Stomach smooth muscle (tissue), 2 donors: ENCODE results near the gene DUSP16.

Experiments
- H3K27ac ChIP-seq: one replicate; pipeline ENCODE4 v1.7.0; 2013; ENCODE audit warnings: mild to moderate bottlenecking, low read length, inconsistent platforms
- H3K27me3 ChIP-seq, 2 donors: one replicate each; pipeline ENCODE4 v1.7.0; 2013; ENCODE audit warnings: low read length in 2 of 2; ENCODE audit not compliant: insufficient read depth in 2 of 2, control insufficient read depth in 1 of 2
- H3K36me3 ChIP-seq, 2 donors: one replicate each; pipeline ENCODE4 v1.7.0; 2013; ENCODE audit warnings: low read length in 2 of 2; ENCODE audit not compliant: control insufficient read depth in 2 of 2, insufficient read depth in 2 of 2
- H3K4me1 ChIP-seq: one replicate; pipeline ENCODE4 v1.7.0; 2013; ENCODE audit warnings: low read length; ENCODE audit not compliant: control insufficient read depth, insufficient read depth
- H3K4me3 ChIP-seq, 2 donors: one replicate each; pipeline ENCODE4 v1.7.0; 2013; ENCODE audit warnings: low read length in 2 of 2
- H3K9ac ChIP-seq, 2 donors: one replicate each; pipeline ENCODE4 v1.7.0; 2013; ENCODE audit warnings: low read length in 2 of 2, mild to moderate bottlenecking in 1 of 2
- H3K9me3 ChIP-seq, 2 donors: one replicate each; pipeline ENCODE4 v1.7.0; 2013; ENCODE audit warnings: low read length in 2 of 2; ENCODE audit not compliant: control insufficient read depth in 2 of 2
- donor health status: healthy.
- donor health status: Pancreatic carcinoma.

The DUSP16 gene

DNA sequence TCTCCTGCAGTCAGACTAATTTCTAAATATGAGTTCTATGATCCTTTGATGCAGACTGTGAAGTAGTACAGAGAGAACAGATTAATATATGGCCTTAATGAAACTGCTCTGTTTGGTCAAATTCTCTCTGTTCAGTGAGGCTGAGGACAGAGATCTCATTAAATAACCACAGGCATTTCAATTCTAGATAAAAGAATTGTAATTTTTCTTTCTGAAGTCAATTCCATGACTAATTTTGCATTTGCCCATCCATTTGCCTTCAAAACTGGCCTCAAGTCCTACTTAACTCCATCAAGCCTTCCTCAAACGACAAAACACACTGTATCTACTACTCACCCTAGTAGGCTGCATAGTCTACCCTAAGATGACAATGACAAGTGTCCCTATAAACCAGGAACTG lies 67.1 kb downstream of the DUSP16 start:
- H3K4me1 ChIP-seq, result no peaks in the 10 kb centered on the region
- no peaks in the 10 kb centered on the region for H3K9me3 ChIP-seq
- H3K4me3 ChIP-seq, result no peak overlapping the region
- peaks cover 0 to 6% of the 10 kb centered on the region in 2 donors for H3K36me3 ChIP-seq
- no peak overlapping the region for H3K9ac ChIP-seq
- H3K27me3 ChIP-seq, result no peaks in the 10 kb centered on the region
- H3K27ac ChIP-seq, result no peak overlapping the region

DNA sequence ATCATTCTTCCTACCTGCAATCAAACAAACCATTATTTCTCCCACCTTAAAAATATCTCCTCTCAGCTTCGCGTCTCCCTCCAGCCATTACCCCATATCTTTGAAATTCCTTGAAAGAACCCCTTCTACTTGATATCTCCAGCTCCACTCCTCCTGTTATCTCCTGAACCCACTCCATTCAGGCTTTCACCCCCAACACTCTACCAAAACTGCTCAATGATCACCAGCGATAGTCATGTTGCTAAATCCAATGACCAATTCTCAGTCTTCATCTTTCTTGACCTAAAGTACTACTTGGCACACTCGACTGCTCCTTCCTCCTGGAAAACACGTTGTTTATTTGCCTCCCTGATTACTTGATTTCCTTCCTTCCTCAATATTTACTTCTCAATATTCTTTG lies 70.1 kb downstream of the DUSP16 start:
- Histone ChIP-seq H3K27ac (no peak overlapping the region), H3K4me3 (no peak overlapping the region), H3K9me3 (no peaks in the 10 kb centered on the region), H3K9ac (no peak overlapping the region), H3K36me3 (peaks cover 0 to 4% of the 10 kb centered on the region in 2 donors), H3K4me1 (no peaks in the 10 kb centered on the region), H3K27me3 (no peaks in the 10 kb centered on the region)

DNA sequence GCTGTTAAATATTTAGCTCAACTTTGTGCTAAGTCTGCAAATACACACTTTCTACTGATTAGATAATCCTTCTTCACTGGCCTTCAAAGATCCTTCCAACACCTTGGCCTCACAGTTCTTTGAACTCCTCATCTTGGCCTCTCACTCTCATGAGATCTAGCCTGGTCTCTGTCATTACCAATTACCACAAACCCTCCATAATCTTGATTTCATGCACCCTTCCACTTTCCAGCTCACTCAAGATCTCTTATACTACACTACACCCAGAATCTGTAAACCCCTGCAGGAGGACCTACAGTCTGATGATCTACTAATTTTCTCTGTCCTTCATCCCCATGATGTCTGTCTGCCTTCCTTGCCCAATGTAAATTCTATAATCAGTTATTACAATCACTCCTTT lies 71.1 kb downstream of the DUSP16 start:
- no peak overlapping the region for H3K27ac ChIP-seq
- no peaks in the 10 kb centered on the region for H3K9me3 ChIP-seq
- H3K9ac ChIP-seq, result no peak overlapping the region
- H3K27me3 ChIP-seq, result no peaks in the 10 kb centered on the region
- no peak overlapping the region for H3K4me3 ChIP-seq
- no peaks in the 10 kb centered on the region for H3K4me1 ChIP-seq
- peaks cover 4% of the 10 kb centered on the region in 2 donors for H3K36me3 ChIP-seq

DNA sequence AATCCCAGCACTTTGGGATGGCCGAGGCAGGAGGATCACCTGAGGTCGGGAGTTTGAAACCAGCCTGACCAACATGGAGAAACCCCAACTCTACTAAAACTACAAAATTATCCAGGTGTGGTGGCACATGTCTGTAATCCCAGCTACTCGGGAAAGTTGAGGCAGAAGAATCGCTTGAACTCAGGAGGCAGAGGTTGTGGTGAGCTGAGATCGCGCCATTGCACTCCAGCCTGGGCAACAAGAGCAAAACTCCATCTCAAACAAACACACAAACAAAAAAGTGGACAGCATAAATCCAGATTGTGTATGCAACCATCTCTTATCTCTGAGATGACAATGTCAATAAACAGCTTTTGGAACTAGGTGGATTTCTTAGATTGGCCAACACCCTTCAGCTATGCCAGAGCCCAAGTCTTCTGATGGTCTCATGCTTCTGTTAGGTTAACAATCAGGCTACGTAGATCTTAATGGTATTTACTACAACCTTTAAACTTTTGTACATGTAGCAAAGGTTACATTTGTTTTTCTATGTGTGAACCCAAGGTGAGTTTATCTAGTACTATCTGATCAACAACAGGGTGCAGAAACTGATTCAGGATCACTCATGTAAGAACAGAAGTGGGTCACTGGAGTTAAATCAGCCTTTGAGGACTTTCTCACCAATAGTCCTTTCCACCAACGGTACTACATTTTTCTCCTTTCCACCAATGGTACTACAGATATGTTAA lies 73.7 kb downstream of the DUSP16 start:
- Histone ChIP-seq H3K36me3 (peaks cover 8 to 12% of the 10 kb centered on the region in 2 donors), H3K4me3 (no peak overlapping the region), H3K4me1 (no peaks in the 10 kb centered on the region), H3K27me3 (no peaks in the 10 kb centered on the region), H3K9ac (no peak overlapping the region), H3K9me3 (no peaks in the 10 kb centered on the region), H3K27ac (no peak overlapping the region)

DNA sequence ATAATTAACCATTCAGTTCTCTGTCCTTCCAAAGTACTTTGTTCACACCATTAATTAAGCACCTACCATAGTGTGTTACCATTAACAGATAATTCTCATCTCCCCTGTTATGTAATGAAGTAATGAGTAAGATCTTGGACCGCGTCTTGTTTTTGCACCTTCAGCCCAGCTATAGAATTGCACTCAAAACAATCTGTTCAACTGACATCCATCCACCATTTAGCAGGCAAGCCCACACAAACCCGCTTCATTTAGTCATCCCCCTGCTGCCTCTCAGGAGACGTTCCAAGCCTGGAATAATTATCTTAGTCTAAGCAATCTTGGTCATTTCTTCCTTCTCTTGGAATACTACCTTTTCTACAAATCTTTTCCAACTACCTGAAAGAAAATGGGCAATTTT lies 74.4 kb downstream of the DUSP16 start:
- no peaks in the 10 kb centered on the region for H3K4me1 ChIP-seq
- no peak overlapping the region for H3K27ac ChIP-seq
- no peaks in the 10 kb centered on the region for H3K9me3 ChIP-seq
- peaks cover 11 to 12% of the 10 kb centered on the region in 2 donors for H3K36me3 ChIP-seq
- no peak overlapping the region for H3K4me3 ChIP-seq
- no peak overlapping the region for H3K9ac ChIP-seq
- no peaks in the 10 kb centered on the region for H3K27me3 ChIP-seq

DNA sequence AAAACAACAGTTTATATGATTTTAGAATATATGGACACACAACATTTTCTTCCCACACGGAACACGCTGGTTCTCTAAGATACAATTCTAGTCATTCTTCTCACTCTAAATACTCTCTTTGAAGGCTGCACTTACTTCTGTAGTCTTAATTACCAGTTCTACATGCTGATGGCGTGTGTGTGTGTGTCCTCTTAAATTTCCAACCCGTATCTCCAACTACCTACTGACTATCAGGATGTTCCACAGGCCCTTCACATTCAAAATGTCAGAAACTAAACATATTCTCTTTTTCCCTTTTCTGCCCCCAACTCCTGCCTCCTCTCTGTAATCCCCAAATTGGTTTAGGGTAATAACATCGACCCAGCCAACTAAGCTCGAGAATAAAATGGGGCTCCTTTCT lies 75.2 kb downstream of the DUSP16 start:
- H3K36me3 ChIP-seq, result peaks cover 12 to 15% of the 10 kb centered on the region in 2 donors
- H3K9ac ChIP-seq, result no peak overlapping the region
- H3K4me3 ChIP-seq, result no peak overlapping the region
- no peaks in the 10 kb centered on the region for H3K27me3 ChIP-seq
- H3K9me3 ChIP-seq, result no peaks in the 10 kb centered on the region
- no peaks in the 10 kb centered on the region for H3K4me1 ChIP-seq
- H3K27ac ChIP-seq, result no peak overlapping the region

DNA sequence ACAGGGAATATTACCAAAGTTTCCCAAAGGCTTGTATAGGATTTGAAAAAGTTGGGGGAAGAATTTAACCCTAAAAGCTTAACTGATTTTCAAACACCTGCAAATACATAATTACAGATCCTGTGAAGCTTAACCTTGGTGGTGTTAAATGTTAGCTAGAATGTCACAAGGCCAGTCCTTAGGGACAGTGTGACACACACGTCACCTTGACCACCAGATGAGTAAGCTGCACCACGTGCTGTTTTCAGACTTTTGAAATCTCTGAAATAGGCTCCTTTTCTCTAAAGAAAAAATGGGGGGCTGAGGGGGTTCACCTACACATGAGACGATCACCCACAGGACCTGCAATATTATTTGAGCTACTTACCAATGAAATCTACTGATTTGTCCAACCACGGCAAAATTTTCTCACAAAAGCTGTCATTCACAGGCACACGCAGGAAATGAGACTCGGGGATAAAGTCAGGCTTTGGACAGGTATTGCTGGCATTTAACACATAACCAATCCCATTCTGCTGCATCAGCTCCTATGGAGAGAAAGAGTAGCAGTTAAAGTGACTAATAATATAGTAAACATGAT lies 75.9 kb downstream of the DUSP16 start:
- Histone ChIP-seq H3K36me3 (peaks cover 12 to 18% of the 10 kb centered on the region in 2 donors), H3K27me3 (no peaks in the 10 kb centered on the region), H3K9ac (no peak overlapping the region), H3K27ac (no peak overlapping the region), H3K4me1 (no peaks in the 10 kb centered on the region), H3K9me3 (no peaks in the 10 kb centered on the region), H3K4me3 (no peak overlapping the region)

DNA sequence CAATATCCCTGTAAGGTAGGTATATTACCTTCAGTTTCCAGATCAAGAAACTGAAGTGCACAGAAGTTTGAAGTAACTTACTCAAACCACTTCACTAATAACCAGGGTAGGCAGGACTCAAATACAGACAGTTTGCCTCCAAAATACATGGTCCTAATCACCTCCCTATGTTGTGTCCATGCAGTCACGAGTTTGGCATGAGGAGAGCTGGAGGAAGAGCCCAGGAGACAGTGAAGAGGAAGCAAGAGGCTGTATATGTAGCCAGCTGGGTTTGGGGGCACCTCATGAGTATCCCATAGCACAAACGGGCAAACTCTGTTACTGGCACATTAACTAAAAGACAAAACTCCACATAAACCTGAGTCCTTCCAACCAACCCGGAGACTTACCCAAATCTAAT lies 79.2 kb downstream of the DUSP16 start:
- Histone ChIP-seq H3K27ac (no peak overlapping the region), H3K9me3 (no peaks in the 10 kb centered on the region), H3K36me3 (peaks cover 20 to 27% of the 10 kb centered on the region in 2 donors), H3K4me1 (no peaks in the 10 kb centered on the region), H3K4me3 (no peak overlapping the region), H3K9ac (no peak overlapping the region), H3K27me3 (no peaks in the 10 kb centered on the region)

DNA sequence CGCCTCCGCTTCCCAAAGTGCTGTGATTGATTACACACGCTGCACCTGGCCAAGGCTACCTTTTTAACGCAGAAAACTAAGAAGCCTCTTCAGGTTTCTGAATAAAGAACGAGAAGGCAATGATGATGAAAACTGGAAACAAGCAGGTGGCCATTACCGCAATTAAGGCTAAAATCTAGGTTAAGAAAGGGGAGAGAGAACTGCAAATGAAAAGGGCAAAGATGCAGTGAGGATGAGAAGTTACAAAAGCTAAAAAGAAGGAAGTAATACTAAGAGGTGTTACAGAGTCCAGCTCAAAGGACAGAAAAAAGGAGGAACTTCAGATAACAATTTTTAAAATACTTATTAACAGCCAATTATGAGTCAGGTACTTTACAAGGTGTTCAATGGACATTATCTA lies 79.7 kb downstream of the DUSP16 start:
- H3K9me3 ChIP-seq, result no peaks in the 10 kb centered on the region
- peaks cover 22 to 27% of the 10 kb centered on the region in 2 donors for H3K36me3 ChIP-seq
- H3K27me3 ChIP-seq, result no peaks in the 10 kb centered on the region
- no peaks in the 10 kb centered on the region for H3K4me1 ChIP-seq
- no peak overlapping the region for H3K27ac ChIP-seq
- H3K4me3 ChIP-seq, result no peak overlapping the region
- H3K9ac ChIP-seq, result no peak overlapping the region

DNA sequence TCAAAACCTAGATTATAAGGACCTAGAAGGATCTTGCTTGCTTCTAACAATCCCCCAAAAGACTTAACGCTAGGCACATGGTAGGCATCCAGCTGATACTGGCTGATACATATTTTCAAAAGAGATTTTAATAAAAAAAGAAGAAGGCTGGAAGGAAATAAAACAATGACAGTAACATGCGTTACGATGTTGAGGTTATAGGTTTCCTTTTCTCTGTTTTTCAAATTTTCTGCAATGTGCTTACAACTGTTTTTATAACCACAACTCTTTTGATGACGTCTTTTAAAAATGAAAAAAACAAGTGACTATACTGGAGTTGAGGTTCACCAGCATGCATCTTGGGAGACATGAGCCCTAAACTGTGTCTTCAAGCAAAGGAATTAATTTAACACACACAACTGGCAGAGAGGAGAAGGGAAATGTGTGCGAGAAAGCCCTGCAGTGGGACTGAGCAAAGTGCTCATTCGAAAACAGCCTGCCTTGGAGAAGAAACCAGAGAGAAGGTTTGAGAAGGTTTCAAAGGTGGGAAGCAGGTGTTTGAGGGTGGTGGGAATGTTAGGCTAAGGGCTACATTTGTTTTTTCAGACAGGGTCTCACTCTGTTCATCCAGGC lies 80.4 kb downstream of the DUSP16 start:
- Histone ChIP-seq H3K4me3 (no peak overlapping the region), H3K9me3 (no peaks in the 10 kb centered on the region), H3K27me3 (no peaks in the 10 kb centered on the region), H3K36me3 (peaks cover 28 to 32% of the 10 kb centered on the region in 2 donors), H3K4me1 (no peaks in the 10 kb centered on the region), H3K9ac (no peak overlapping the region), H3K27ac (no peak overlapping the region)

DNA sequence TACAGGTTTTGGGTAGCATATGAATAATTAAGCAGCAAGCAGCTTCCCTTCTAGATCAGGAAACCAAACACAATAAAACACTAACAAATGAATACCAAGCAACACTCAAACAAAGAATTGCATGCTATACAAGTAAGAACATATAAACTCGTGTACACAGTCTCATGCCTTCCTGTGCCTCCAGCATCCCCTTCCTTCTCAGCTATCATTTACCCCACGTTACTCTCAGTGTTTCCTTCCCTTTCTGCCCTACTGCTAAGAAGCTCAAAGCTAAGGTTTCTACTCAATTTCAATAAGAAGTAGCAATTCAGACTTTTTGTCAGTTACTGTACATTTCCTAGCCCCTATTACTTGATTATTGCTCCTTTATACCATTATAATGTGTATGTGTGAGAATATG lies 81.0 kb downstream of the DUSP16 start:
- peaks cover 33 to 34% of the 10 kb centered on the region in 2 donors for H3K36me3 ChIP-seq
- H3K27ac ChIP-seq, result no peak overlapping the region
- no peaks in the 10 kb centered on the region for H3K27me3 ChIP-seq
- H3K9ac ChIP-seq, result no peak overlapping the region
- no peak overlapping the region for H3K4me3 ChIP-seq
- H3K9me3 ChIP-seq, result no peaks in the 10 kb centered on the region
- H3K4me1 ChIP-seq, result no peaks in the 10 kb centered on the region
